H1 (cell line): ENCODE results near the gene LSM4.

Experiments
- ASH2L ChIP-seq: fragments of 200-600, 300-600 bp; sonication (generic); IDR thresholded peaks from one replicate; pipeline ENCODE4 v1.7.1; 2017; ENCODE audit warnings: low read length
- CTCF ChIP-seq, 3 experiments: IDR thresholded peaks; 1 replicate in 2 of 3; 2 replicates in 1 of 3; pipeline versions ENCODE4 v1.5.1 to v1.6.1; 2011; ENCODE audit warnings: low read length in 3 of 3, mild to moderate bottlenecking in 3 of 3, inconsistent platforms in 2 of 3, low read depth in 1 of 3, moderate library complexity in 1 of 3; ENCODE audit not compliant: insufficient read depth in 1 of 3; ENCODE audit errors: control extremely low read depth in 1 of 3
- E2F6 ChIP-seq: IDR thresholded peaks from 2 replicates; pipeline ENCODE4 v1.6.1; 2012; ENCODE audit warnings: inconsistent platforms
- POLR2A ChIP-seq, 2 experiments: IDR thresholded peaks; 1 replicate in 1 of 2; 2 replicates in 1 of 2; pipeline ENCODE4 v1.6.1; 2011; ENCODE audit warnings: low read depth in 2 of 2, low read length in 2 of 2, mild to moderate bottlenecking in 2 of 2; ENCODE audit errors: control extremely low read depth in 1 of 2
- POU5F1 ChIP-seq: IDR thresholded peaks from 2 replicates; pipeline ENCODE4 v1.6.1; 2011; ENCODE audit warnings: low read depth, mild to moderate bottlenecking, low read length, moderate library complexity
- TBP ChIP-seq: IDR thresholded peaks from 2 replicates; pipeline ENCODE4 v1.6.1; 2011; ENCODE audit warnings: low read depth, low read length, improper control_type of control experiment
- ZNF274 ChIP-seq: IDR thresholded peaks from 2 replicates; pipeline ENCODE4 v1.7.0; 2012; ENCODE audit warnings: low read length, borderline replicate concordance; ENCODE audit errors: extremely low read depth

- TF ChIP-seq CTCF (IDR thresholded peaks at IDR 0.05; ENCODE audit: control extremely low read depth in 1 of 3, insufficient read depth in 1 of 3, low read depth in 1 of 3, low read length in 3 of 3): no peak
- TF ChIP-seq POLR2A (IDR thresholded peaks at IDR 0.05; ENCODE audit: control extremely low read depth in 1 of 2, low read depth in 2 of 2, low read length in 2 of 2): no peak
- no peak for TF ChIP-seq TBP
- no peak for TF ChIP-seq POU5F1
- TF ChIP-seq ZNF274: no peak
- TF ChIP-seq E2F6: no peak
- TF ChIP-seq ASH2L: no peak
These were observed 53.7 kb downstream of the LSM4 start for GRCh38 chr19:18269070-18269723.
